Epidermal melanocyte (primary cell): ENCODE measurements around the gene DDX6.
"Not testable (repeated sequence)": the region's sequence is repeated elsewhere in the genome, so short reads cannot be mapped to it uniquely, and the experiment has no call there.

Source experiments
- DNase-seq: peaks from one replicate; pipeline ENCODE4 v3.0.0; 2011; ENCODE audit warnings: low spot score; ENCODE audit not compliant: insufficient read length

The DDX6 gene

DNA sequence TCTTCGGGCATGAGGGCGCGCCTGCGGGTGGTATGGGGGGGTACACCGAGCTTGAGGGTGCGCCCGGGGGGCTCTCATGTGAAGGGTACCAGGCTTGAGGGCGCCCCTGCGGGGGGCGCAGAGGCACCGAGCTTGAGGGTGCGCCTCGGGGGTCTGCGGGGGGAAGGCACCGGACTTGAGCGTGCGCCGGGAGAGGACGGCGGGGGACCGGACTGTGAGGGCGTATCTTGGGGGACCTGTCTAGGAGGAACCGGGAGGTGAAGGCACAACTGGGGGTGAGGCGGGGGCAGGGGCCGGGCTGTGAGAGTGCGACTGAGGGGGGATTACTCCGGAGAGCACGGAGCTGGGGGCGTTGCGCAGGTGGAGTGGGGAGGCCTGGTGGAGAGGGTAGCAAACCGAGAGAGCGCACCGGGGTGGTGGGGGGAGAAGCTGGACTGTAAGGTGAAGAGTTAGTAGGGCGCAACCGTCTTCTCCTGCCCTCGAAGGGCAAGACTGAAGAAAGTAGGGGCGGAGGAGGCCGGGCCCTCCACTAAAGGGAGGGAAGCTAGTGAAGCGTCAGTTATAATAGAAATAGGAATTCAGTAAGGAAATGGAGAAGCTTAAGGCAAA, 1.1 kb upstream of the DDX6 start:
- no peak for DNase-seq

DNA sequence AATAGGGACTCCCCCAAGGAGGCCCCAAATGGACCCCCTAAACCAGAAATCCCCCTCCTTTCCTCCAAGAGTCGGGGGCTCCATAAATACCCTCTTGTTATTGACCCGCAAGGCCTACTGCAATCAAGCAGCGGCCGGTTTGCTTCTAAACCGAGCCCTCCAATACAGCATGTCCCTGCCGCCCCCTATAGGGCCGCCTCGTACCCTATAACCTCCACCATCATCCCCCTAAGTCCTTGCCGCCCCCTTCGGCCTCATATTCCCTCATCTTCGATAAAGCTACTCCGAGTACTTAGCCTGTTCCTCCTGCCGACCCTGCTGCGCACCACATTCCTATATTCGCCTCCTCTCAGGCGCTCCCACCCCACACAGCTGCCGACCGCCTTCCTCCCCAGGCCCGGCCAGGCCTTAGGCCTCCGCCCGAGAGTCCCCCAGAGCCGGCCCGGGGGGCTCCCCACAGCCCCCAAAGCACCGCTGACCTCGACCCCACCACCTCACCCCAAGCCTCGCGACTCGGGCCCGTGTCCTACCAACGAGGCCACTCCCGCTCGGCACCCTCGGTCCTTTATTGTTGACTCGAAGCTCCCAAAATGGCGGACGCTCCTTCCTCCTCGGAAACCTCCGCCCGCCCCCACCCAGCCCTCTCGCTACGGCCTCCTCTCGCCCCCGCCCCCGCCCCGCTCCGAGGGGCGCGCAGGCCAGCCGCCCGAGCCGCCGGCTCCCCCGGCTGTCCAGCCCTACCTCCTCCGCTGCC, 430 bp downstream of the DDX6 start:
- no peak for DNase-seq

DNA sequence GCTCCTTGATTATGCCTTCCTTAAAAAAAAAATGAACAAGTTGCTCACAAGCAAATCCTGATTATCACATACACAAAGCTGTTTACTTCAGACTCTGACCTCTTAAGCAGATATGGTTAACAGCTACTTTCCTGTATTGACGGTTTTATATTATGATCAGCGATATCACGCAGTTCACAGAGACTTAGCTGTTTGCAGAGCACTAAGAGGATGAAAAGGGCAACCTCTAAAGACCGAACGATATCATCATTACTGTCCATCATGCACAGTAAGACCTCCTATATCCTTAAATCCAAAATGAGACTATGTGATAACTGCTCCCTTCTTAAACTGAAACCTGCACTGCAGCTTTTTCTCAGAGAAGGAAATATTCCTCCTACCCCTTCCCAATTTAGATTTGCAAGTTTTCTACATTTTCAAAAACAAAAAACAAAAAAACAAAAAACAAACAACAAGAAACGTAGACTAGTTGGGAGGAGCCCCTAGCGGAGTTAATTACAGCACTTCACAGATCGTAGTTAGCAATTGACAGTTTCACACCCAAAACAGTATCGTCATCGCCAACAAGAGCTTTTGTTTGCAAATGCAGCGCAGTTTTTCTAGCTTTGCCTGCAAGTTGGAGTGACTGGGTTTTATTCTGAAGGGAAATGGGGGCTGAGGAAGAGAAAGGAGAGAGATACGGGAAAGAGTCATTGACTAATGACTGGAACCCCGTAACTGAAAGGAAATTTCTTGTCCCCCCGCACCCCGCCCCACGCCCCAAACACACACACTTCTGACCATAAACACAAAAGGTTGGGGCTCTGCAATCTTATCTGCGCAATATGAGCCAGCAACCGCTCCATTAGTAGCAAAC, 1.2 kb downstream of the DDX6 start:
- DNase-seq: no peak

DNA sequence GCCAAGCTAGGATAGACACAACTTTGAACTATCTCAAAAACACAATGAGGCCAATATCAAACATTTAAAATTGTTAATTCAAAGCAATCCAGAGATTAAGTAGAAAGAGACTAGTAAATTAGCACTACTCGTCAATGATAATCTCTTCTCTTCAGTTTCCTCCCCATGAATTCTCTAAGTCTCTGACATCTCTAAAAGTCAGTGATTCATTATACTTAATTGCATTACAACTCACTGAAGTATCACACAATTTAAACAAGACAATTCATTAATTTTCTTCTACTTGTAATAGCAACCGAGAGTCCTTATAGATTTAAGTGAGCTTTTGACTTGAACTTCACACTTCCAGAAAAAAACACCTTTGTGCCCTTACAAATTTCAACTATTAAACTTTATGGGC, 4.3 kb downstream of the DDX6 start:
- no peak for DNase-seq

DNA sequence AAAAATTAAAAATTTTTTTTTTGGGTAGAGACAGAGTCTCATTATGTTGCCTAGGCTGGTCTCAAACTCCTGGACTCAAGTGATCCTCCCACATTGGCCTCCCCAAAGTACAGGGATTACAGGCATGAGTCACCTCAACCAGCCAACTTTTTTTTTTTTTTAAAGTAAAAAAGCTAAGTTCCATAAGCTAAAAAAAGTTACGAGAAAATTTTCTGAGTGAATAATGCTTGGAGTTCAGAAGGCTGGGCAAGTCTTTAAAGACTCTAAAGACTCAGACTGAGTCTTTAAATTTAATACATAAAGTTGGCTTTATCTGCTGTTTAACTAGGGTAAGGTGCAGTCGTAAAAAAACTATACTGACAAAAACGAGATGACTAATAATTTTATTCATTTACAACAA, 5.6 kb downstream of the DDX6 start:
- DNase-seq: no peak

DNA sequence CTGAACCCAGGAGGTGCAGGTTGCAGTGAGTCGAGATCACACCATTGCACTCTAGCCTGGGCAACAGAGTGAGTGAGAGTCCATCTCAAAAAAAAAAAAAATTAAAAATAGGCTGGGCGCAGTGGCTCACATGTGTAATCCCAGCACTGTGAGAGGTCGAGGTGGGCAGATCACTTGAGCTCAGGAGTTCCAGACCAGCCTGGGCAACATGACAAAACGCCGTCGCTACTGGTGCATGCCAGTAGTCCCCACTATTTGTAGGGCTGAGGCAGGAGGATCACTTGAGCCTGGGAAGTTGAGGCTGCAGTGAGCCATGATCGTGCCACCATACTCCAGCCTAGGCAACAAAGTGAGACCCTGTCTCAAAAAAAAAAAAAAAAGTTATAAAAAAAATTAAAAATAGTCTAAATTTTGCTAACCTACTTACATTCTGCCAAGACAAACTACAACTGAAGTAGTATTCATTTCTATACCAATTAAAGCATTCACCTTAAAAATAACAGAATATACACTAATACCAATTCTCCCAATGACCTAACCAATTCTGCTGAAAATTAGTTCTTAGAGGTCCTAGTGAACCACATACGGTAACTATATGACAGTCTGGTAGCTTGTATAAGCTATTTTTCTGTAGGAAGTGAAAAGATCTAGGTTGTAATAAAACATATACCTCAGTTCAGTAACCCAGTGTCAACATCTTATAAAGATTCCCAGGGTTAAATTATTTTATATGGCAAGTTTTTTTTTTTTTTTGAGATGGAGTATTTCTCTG, 7.1 kb downstream of the DDX6 start:
- no peak for DNase-seq

DNA sequence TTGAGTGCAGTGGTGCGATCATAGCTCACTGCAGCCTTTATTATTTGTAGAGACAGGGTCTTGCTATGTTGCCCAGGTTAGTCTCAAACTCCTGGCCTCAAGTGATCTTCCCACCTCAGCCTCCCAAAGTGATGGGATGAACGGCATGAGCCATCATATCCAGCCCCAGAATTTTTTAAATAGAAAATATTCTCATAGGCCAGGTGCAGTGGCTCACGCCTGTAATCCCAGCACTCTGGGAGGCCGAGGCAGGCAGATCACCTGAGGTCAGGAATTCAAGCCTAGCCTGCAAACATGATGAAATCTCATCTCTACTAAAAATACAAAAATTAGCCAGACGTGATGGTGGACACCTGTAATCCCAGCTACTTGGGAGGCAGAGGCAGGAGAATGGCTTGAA, 7.6 kb downstream of the DDX6 start:
- DNase-seq: not testable (repeated sequence)

DNA sequence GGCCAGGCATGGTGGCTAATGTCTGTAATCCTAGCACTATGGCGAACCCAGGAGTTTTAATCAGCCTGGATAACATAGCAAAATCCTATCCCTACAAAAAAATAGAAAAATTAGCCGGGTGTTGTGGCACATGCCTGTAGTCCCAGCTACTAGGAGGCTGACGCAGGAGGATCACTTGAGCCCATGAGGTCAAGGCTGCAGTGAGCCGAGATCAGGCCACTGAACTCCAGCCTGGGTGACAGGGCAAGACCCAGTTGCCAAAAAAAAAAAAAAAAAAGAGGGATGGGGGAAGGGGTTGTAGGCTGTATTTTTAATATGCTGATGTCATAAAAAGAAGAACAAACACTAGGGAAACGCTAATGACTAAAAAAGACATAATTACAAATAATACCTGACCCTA, 12.1 kb downstream of the DDX6 start:
- DNase-seq: no peak

DNA sequence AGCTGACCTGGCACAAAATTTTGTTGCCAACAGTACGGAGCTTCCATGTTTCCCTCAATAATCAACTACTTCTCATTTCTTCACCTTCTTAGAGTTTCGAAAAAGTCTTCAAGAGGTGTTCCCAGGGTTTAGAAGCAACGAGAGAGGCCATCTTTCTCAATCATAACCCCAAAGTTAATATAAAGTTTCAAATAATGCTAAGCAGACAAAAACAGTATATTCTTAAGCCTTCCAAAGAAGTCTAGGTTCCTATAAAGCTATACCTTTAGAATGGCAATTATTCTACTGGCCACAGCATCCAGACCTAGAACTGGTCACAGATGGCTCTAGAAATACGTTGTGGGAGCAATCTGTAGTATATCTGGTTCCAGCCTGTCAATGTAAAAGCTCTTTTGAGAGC, 16.9 kb downstream of the DDX6 start:
- no peak for DNase-seq

DNA sequence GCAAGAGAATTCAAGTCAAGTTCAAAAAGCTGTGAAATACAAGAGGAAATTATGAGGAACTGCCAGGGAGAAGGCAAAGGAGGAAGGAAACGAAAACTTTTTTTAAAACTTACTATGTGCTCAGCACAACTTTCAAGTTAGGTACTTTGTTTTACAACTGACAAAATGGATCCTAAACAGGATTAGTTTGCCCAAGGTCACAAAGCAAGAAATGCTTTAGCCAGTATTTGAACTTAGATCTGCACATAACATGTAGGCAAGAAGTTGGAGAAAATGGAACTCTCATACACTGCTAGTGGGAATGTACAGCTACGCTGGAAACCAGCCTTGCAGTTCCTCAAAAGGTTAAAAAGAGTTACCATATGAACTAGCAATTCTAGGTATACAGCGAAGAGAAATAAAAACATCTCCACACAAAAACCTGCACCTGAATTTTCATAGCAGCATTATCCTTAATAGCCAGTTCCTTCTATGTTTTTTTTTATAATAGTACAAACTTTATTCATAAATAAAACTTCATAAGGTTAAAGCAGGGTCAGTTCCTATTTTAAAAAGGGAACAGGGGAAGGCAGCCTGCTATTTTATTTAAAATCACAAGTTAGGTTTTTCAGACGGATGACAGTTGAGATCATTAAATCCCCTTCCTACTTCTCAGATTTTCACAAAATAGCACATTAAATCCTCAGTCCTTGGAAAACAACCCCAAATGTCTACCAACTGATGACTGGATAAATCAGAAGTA, 19.2 kb downstream of the DDX6 start:
- DNase-seq: no peak

DNA sequence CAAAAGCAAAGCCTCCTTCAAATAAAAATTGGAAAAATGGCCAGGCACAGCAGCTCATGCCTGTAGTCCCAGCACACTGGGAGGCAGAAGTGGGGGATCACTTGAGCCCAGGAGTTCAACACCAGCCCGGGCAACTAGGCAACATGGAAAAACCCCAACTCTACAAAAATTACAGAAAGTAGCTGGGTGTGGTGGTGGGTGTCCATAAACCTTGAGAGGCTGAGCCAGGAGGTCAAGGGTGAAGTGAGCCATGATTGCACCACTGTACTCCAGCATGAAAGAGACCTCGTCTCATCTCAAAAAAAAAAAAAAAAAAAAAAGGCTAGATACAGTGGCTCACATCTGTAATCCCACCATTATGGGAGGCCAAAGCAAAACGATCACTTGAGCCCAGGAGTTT, 22.3 kb downstream of the DDX6 start:
- no peak for DNase-seq

DNA sequence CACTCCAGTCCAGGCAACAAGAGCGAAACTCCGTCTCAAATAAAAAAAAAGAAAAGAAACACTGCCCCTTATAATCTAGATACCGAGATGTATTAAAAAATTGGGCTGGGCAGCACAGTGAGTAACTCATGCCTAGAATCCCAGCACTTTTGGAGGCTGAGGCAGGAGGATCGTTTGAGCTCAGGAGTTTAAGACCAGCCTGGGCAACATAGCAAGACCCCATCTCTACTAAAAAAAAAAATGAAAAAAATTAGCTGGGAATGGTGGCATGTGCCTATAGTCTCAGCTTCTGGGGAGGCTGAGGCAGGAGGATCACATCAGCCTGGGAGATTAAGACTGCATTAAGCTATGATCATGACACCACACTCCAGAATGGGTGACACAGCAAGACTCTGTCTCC, 24.9 kb downstream of the DDX6 start:
- DNase-seq: no peak

DNA sequence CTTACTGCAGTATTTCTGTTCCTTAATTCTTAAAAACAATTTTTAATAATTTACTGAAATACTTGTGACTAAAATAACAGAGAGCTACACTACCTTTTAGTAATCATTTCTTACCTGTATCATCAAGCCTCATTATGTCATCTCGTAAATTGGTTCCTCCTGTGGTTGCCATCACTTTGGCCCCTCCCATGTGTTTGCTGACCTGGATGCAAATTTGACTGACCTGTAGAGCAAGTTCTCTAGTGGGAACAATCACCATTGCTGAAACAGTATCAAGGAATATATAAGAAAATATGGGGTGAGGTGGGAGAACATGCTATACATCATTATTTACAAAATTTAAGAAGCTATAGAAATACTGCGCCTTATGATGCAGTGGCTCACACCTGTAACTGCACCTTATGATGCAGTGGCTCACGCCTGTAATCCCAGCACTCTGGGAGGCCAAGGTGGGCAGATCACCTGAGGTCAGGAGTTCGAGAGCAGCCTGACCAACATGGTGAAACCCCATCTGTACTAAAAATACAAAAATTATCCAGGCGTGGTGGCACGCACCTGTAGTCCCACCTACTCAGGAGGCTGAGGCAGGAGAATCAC, 25.8 kb downstream of the DDX6 start:
- DNase-seq: not testable (repeated sequence)

DNA sequence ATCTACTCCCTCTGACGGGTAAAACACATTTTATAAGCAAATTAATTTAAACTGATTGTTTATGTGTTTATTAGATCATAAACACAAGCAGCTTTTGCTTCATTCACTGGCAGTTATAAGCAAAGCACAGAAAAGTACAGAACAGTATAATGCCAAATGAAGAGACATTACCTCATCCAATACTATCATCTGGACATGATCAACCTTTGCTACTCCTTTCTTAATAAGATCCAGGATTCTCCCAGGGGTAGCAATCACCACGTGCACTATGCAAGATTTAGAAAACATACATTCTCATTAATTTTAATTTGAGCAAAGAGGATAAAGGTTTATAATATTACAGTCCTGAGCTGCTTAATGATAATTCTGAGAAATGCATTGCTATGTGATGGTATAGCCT, 27.9 kb downstream of the DDX6 start:
- DNase-seq: no peak

DNA sequence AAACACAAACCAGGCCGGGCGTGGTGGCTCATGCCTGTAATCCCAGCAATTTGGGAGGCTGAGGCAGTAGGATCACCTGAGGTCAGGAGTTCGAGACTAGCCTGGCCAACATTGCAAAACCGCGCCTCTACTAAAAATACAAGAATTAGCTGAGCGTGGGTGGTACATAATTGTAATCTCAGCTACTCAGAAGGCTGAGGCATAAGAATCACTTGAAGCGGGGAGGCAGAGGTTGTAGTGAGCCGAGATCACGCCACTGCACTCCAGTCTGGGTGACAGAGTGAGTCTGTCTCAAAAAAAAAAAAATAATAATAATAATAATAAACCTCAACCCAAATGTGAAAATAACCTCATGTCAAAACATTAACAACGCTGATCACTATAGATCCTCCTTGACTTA, 29.0 kb downstream of the DDX6 start:
- DNase-seq: not testable (repeated sequence)

DNA sequence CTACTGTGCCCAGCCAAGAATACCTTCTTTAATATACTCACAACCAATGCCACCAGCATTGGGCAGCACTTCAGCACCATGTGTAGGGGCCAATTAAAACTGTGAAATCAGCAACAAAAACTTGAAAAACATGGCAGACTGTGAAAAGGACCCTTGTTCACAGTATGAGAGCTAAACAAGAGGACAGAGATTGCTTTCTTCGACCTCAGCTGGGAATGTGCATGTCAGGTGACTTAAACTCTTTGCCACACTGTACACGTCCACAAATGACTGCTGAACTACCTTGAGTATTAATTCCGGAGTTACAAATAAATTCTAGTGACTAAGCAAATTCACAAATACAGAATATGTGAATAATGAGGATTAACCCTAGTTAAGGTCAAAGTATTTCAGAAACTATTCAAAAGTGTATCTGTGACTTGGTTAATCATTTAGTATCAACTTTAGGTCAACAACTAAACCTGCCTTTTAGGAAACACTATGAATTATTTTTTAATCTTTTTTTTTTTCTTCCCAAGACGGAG, 33.0 kb downstream of the DDX6 start:
- peak; percentile 40 for DNase-seq

DNA sequence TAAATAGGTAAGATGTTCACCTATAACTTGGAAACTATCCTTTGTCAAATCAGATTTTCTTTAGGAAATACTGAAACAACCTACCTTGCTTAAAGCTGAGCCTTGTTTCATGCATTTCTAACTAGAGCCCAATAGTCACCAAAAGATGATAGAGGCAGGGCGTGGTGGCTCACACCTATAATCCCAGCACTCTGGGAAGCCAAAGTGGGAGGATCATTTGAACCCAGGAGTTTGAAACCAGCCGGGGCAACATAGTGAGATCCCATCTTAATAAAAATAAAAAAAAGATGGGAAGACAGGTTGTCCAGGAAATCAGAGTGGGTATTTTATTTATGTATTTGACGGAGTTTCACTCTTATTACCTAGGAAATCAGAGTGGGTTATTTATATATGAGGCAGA, 38.3 kb downstream of the DDX6 start:
- DNase-seq: no peak

DNA sequence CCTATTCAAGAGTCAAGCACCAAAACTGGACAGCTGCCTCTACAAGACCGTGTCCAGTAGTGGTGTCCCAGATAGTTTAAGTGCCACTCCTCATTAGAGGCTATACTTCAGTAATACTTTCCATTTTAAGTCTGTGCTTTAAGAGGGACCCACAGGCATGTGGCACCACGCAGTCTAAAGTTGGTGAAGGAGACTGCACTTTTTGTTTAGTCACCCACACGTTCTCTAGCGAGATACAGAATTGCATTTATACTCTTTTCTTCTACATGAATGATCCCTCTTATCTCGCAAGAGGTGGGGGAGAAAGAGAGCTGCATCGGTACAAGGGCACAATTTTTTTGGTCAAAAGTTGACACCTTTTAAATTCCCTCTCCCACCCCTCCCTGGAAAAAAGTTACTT, 41.5 kb downstream of the DDX6 start:
- DNase-seq: no peak

DNA sequence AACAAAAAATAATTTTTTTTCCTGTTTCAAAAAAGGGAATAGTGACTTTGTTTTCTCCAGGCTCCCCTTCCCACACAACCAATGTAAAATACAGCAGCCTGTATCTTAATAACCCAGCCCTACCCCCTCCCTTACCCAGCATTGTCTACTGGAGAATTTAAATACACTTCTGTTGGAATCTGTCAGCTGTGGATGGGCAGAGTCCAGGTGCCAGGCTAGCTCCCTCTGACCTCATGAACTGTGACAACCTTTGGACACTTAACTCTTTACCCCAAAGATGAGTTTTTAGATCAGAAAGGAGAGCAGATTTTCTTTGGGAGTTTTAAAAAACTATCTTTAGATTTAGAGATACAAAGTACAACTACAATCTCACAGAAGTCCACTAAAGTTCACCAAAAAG, 42.9 kb downstream of the DDX6 start:
- DNase-seq: no peak

DNA sequence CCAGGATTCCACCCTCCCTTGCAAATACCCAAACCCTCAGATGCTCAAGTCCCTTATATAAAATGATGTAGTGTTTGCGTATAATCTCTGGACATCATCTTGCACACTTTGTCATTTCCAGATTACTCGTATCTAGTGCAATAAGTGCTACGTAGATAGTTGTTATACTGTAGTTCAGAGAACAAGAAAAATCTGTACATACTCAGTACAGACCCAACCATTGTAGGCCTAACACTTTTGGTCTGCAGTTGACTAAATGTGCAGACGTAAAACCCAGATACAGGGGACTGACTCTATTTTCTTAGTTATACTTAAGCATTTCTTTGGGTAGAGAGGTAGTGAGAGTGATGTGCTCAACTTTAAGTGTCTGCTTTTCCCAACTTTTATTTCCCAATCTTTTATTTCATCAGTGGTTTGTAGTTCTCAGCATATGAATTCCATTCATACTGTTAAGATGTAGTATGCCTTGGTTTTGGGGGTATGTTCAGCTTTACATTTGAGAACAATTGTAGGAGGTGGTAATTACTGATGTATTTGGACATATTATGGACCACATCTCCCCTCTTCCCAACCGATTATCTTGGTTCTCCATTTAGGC, 43.9 kb downstream of the DDX6 start:
- no peak for DNase-seq
